Endometrial microvascular endothelial cells (primary cell): ENCODE data around the gene KCNH2. TPM values are rescaled to one million over a fixed set of nuclear protein-coding genes. Genes with fewer than 3 reads are reported as not detected.
"Not testable (repeated sequence)": the region's sequence is repeated elsewhere in the genome, so short reads cannot be mapped to it uniquely, and the experiment has no call there.

ENCODE experiments used
- in situ Hi-C: cut with HindIII; loops from 2 replicates; pipeline ENCODE4 v1.10.0; 2017; ENCODE audit warnings: low sequenced_read_pairs, low pct_unique_long_range_greater_than_20kb; ENCODE audit errors: inconsistent ontology term
- total RNA-seq: library from RNA; depleted of rRNA; stranded (reverse); fragments of >200 nt; gene quantifications from one replicate; pipeline ENCODE4 v1.2.3, GENCODE V29; 2015; ENCODE audit errors: inconsistent ontology term

KCNH2 gene
- not detected for total RNA-seq

GRCh38 chr7:150978126-150978789 lies at the start of gene KCNH2:
TSS of gene KCNH2 (minus strand) at chr7:150978321. CDS start at chr7:150977913, 408 bp downstream.
- in situ Hi-C loops, result no loop called here

- in situ Hi-C loops, result not testable (repeated sequence)
Measured at GRCh38 chr7:151027728-151028130, 49.6 kb upstream of the KCNH2 start.

GRCh38 chr7:151026771-151027727 lies 48.9 kb upstream of the KCNH2 start:
- in situ Hi-C loops, result not testable (repeated sequence)

- in situ Hi-C loops, result no loop called here
Measured at GRCh38 chr7:151025924-151026671, 48.0 kb upstream of the KCNH2 start.

GRCh38 chr7:151024435-151025056 lies 46.4 kb upstream of the KCNH2 start, which contains the start of gene ATG9B:
TSS of gene ATG9B (minus strand) at chr7:151024494. CDS start at chr7:151024423, 71 bp downstream.
- in situ Hi-C loops, result no loop called here

- in situ Hi-C loops, result no loop called here
Measured at GRCh38 chr7:151023232-151023631, 45.1 kb upstream of the KCNH2 start.

- in situ Hi-C loops, result no loop called here
Measured at GRCh38 chr7:151020231-151020630, 42.1 kb upstream of the KCNH2 start.

- in situ Hi-C loops, result no loop called here
Measured at GRCh38 chr7:151019130-151019447, 41.0 kb upstream of the KCNH2 start.

- in situ Hi-C loops, result no loop called here
Measured at GRCh38 chr7:151018421-151019129, 40.5 kb upstream of the KCNH2 start.

GRCh38 chr7:151017953-151018420 lies 39.9 kb upstream of the KCNH2 start:
- in situ Hi-C loops, result no loop called here

- in situ Hi-C loops, result no loop called here
Measured at GRCh38 chr7:151017370-151017952, 39.3 kb upstream of the KCNH2 start.

GRCh38 chr7:151016942-151017341 lies 38.8 kb upstream of the KCNH2 start:
- in situ Hi-C loops, result no loop called here

- in situ Hi-C loops, result no loop called here
Measured at GRCh38 chr7:151016505-151016904, 38.4 kb upstream of the KCNH2 start.

- in situ Hi-C loops, result no loop called here
Measured at GRCh38 chr7:151015967-151016366, 37.8 kb upstream of the KCNH2 start.

- in situ Hi-C loops, result no loop called here
Measured at GRCh38 chr7:151014950-151015349, 36.8 kb upstream of the KCNH2 start.

GRCh38 chr7:151013733-151014497 lies 35.8 kb upstream of the KCNH2 start:
- in situ Hi-C loops, result no loop called here

- in situ Hi-C loops, result no loop called here
Measured at GRCh38 chr7:151013356-151013732, 35.2 kb upstream of the KCNH2 start.
